ENCODE data around the gene PNRC2.
"Not testable (repeated sequence)": the region's sequence is repeated elsewhere in the genome, so short reads cannot be mapped to it uniquely, and the experiment has no call there.

Gene PNRC2

GRCh38 chr1:23999156-23999671, 39.6 kb downstream of the PNRC2 start:
- Histone ChIP-seq H3K4me1 (ENCODE audit: control insufficient read depth, insufficient read depth, low read length) (peaks cover 9% of the 10 kb centered on the region), H3K9ac (ENCODE audit: low read depth, low read length) (no peak overlapping the region), H3K9me3 (replicated peaks; ENCODE audit: low read length) (no peaks in the 10 kb centered on the region), H3K27me3 (ENCODE audit: control insufficient read depth, insufficient read depth, low read length) (no peaks in the 10 kb centered on the region), H3K4me2 (ENCODE audit: low read length) (no peak overlapping the region), H3K4me3 (ENCODE audit: low read length) (no peak overlapping the region), H3K36me3 (ENCODE audit: insufficient read depth, low read length) (no peaks in the 10 kb centered on the region)

DNA sequence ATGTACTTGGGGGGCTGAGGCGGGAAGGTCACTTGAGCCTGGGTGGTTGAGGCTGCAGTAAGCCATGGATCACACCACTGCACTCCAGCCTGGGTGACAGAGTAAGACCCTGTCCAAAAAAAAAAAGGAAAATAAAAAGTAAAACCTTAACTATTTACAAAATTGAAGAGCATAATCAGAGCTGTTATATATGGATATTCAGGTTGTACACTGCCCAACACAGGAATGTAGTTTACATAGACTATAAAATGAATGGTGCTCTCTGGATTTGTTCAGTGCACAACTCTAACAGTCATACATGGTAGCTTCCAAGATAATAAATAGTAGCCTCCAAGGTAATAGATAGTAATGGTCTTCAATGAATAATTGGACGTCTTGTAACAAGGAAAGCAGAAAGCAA, 43.1 kb downstream of the PNRC2 start:
- H3K9ac ChIP-seq (ENCODE audit: low read depth, low read length), result no peak overlapping the region
- H3K9me3 ChIP-seq (replicated peaks; ENCODE audit: low read length), result no peaks in the 10 kb centered on the region
- no peaks in the 10 kb centered on the region for H3K36me3 ChIP-seq (ENCODE audit: insufficient read depth, low read length)
- peaks cover 9% of the 10 kb centered on the region for H3K4me1 ChIP-seq (ENCODE audit: control insufficient read depth, insufficient read depth, low read length)
- H3K4me2 ChIP-seq (ENCODE audit: low read length), result no peak overlapping the region
- no peak overlapping the region for H3K4me3 ChIP-seq (ENCODE audit: low read length)
- H3K27me3 ChIP-seq (ENCODE audit: control insufficient read depth, insufficient read depth, low read length), result peaks cover 2% of the 10 kb centered on the region

- peaks cover 2% of the 10 kb centered on the region for H3K27me3 ChIP-seq (ENCODE audit: control insufficient read depth, insufficient read depth, low read length)
- peak overlapping the region; percentile 6 for H3K4me2 ChIP-seq (ENCODE audit: low read length)
- H3K9ac ChIP-seq (ENCODE audit: low read depth, low read length), result no peak overlapping the region
- no peak overlapping the region for H3K4me3 ChIP-seq (ENCODE audit: low read length)
- peaks cover 14% of the 10 kb centered on the region for H3K4me1 ChIP-seq (ENCODE audit: control insufficient read depth, insufficient read depth, low read length)
- H3K36me3 ChIP-seq (ENCODE audit: insufficient read depth, low read length), result no peaks in the 10 kb centered on the region
- H3K9me3 ChIP-seq (replicated peaks; ENCODE audit: low read length), result no peaks in the 10 kb centered on the region
Observed at GRCh38 chr1:24003331-24003972, 43.8 kb downstream of the PNRC2 start.

- H3K27me3 ChIP-seq (ENCODE audit: control insufficient read depth, insufficient read depth, low read length), result peaks cover 2% of the 10 kb centered on the region
- no peak overlapping the region for H3K9ac ChIP-seq (ENCODE audit: low read depth, low read length)
- H3K36me3 ChIP-seq (ENCODE audit: insufficient read depth, low read length), result no peaks in the 10 kb centered on the region
- no peak overlapping the region for H3K4me2 ChIP-seq (ENCODE audit: low read length)
- H3K4me1 ChIP-seq (ENCODE audit: control insufficient read depth, insufficient read depth, low read length), result peaks cover 19% of the 10 kb centered on the region
- no peak overlapping the region for H3K4me3 ChIP-seq (ENCODE audit: low read length)
- H3K9me3 ChIP-seq (replicated peaks; ENCODE audit: low read length), result no peaks in the 10 kb centered on the region
Observed at GRCh38 chr1:24004132-24004531, 44.5 kb downstream of the PNRC2 start.

GRCh38 chr1:24005163-24005562, 45.5 kb downstream of the PNRC2 start:
- H3K4me2 ChIP-seq (ENCODE audit: low read length), result no peak overlapping the region
- peaks cover 26% of the 10 kb centered on the region for H3K4me1 ChIP-seq (ENCODE audit: control insufficient read depth, insufficient read depth, low read length)
- no peaks in the 10 kb centered on the region for H3K9me3 ChIP-seq (replicated peaks; ENCODE audit: low read length)

GRCh38 chr1:24007079-24007478, 47.5 kb downstream of the PNRC2 start:
- H3K4me1 ChIP-seq (ENCODE audit: control insufficient read depth, insufficient read depth, low read length), result peaks cover 30% of the 10 kb centered on the region
- no peaks in the 10 kb centered on the region for H3K36me3 ChIP-seq (ENCODE audit: insufficient read depth, low read length)
- H3K4me3 ChIP-seq (ENCODE audit: low read length), result no peak overlapping the region
- H3K9ac ChIP-seq (ENCODE audit: low read depth, low read length), result no peak overlapping the region
- H3K4me2 ChIP-seq (ENCODE audit: low read length), result no peak overlapping the region
- H3K9me3 ChIP-seq (replicated peaks; ENCODE audit: low read length), result no peaks in the 10 kb centered on the region
- H3K27me3 ChIP-seq (ENCODE audit: control insufficient read depth, insufficient read depth, low read length), result peaks cover 2% of the 10 kb centered on the region

More at GRCh38 chr1:24005163-24005562, 45.5 kb downstream of the PNRC2 start:
- Histone ChIP-seq H3K36me3 (ENCODE audit: insufficient read depth, low read length) (no peaks in the 10 kb centered on the region), H3K9ac (ENCODE audit: low read depth, low read length) (no peak overlapping the region), H3K27me3 (ENCODE audit: control insufficient read depth, insufficient read depth, low read length) (peaks cover 2% of the 10 kb centered on the region), H3K4me3 (ENCODE audit: low read length) (no peak overlapping the region)

DNA sequence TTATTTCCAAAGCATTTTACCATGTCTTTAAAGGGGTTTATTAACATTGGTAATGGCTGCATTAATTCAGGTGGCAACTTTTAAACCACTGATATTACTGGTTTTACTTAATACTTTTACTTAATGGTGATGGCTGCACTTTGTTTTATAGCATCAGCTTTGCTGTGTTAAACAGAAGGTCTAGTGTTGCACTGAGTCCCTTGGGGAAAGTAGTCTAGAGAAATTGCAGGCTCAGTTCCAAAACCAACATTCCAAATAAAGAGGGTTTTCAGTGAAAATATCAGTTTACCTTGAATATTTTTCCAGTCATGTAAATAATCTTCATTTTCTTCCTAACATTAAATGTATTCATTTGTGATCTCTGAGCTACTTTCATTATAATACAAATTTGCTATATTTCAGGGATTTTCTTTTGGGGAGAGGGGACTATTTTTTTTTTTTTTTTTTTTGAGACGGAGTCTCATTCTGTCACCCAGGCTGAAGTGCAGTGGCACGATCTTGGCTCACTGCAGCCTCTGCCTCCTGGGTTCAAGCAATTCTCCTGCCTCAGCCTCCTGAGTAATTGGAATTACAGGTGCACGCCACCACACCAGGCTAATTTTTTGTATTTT, 49.1 kb downstream of the PNRC2 start:
- H3K4me3 ChIP-seq (ENCODE audit: low read length); H3K9me3 ChIP-seq (replicated peaks; ENCODE audit: low read length); H3K9ac ChIP-seq (ENCODE audit: low read depth, low read length); H3K27me3 ChIP-seq (ENCODE audit: control insufficient read depth, insufficient read depth, low read length); H3K36me3 ChIP-seq (ENCODE audit: insufficient read depth, low read length): not testable (repeated sequence)
- peak overlapping the region; percentile 6 for H3K4me2 ChIP-seq (ENCODE audit: low read length)
- peaks cover 23% of the 10 kb centered on the region for H3K4me1 ChIP-seq (ENCODE audit: control insufficient read depth, insufficient read depth, low read length)

DNA sequence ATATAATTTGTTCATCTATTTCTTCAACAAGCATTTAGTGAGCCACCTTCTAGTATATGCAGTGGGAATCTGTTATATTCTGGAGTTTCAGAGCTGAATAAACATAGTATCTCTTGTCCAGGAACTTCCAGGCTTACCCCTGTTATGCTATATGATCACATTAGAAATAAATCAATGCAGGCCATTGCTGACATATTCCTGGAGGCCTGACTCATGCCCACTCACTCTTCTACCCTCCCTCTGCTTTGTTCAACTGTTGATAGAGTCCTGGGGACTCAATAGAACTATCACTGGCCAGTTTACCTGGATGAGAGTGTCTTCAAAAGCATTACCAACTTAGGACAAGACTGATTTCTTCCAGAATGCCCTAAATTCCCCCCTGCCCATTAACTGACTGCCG, 49.8 kb downstream of the PNRC2 start:
- Histone ChIP-seq H3K36me3 (ENCODE audit: insufficient read depth, low read length) (no peaks in the 10 kb centered on the region), H3K4me1 (ENCODE audit: control insufficient read depth, insufficient read depth, low read length) (peaks cover 22% of the 10 kb centered on the region), H3K9me3 (replicated peaks; ENCODE audit: low read length) (no peaks in the 10 kb centered on the region), H3K27me3 (ENCODE audit: control insufficient read depth, insufficient read depth, low read length) (peaks cover 2% of the 10 kb centered on the region), H3K9ac (ENCODE audit: low read depth, low read length) (no peak overlapping the region), H3K4me2 (ENCODE audit: low read length) (peak overlapping the region; percentile 6), H3K4me3 (ENCODE audit: low read length) (no peak overlapping the region)

GRCh38 chr1:24010650-24011049, 51.0 kb downstream of the PNRC2 start:
- no peak overlapping the region for H3K9ac ChIP-seq (ENCODE audit: low read depth, low read length)
- H3K4me1 ChIP-seq (ENCODE audit: control insufficient read depth, insufficient read depth, low read length), result peaks cover 22% of the 10 kb centered on the region
- no peaks in the 10 kb centered on the region for H3K36me3 ChIP-seq (ENCODE audit: insufficient read depth, low read length)
- no peaks in the 10 kb centered on the region for H3K27me3 ChIP-seq (ENCODE audit: control insufficient read depth, insufficient read depth, low read length)
- H3K4me2 ChIP-seq (ENCODE audit: low read length), result no peak overlapping the region
- no peak overlapping the region for H3K4me3 ChIP-seq (ENCODE audit: low read length)
- H3K9me3 ChIP-seq (replicated peaks; ENCODE audit: low read length), result no peaks in the 10 kb centered on the region

DNA sequence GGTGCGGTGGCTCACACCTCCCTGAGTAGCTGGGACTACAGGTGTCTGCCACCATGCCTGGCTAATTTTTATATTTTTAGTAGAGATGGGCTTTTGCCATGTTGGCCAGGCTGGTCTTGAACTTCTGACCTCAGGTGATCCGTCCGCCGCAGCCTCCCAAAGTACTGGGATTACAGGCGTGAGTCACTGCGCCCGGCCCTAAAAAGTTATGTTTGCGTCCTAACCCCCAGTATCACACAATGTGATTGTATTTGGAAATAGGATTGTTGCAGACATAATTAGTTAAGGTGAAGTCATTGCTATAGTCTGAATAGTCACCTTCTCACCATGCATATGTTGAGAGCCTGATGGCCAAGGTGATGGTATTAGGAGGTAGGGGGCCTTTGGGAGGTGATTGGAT, 53.2 kb downstream of the PNRC2 start:
- not testable (repeated sequence) for H3K36me3 ChIP-seq (ENCODE audit: insufficient read depth, low read length); H3K9ac ChIP-seq (ENCODE audit: low read depth, low read length); H3K4me2 ChIP-seq (ENCODE audit: low read length); H3K27me3 ChIP-seq (ENCODE audit: control insufficient read depth, insufficient read depth, low read length); H3K4me3 ChIP-seq (ENCODE audit: low read length); H3K9me3 ChIP-seq (replicated peaks; ENCODE audit: low read length)
- peaks cover 22% of the 10 kb centered on the region for H3K4me1 ChIP-seq (ENCODE audit: control insufficient read depth, insufficient read depth, low read length)
